ENCODE data around the gene OSBPL9. TPM values are rescaled to one million over a fixed set of nuclear protein-coding genes. Genes with fewer than 3 reads are reported as not detected.
A peak's percentile ranks its signal among the peaks of the same experiment; 100 is the strongest.

OSBPL9 gene
- total and polyA plus RNA-seq, 2 experiments from 2014 or later, result 32.2 to 37.0 TPM

GRCh38 chr1:51837243-51837642 lies 220.4 kb downstream of the OSBPL9 start:
- no peaks in the 10 kb centered on the region for H3K27me3 ChIP-seq (replicated peaks; ENCODE audit: insufficient read depth)
- no peak for DNase-seq
- peaks cover 54% of the 10 kb centered on the region for H3K36me3 ChIP-seq (ENCODE audit: low read depth)
- peaks cover 83% of the 10 kb centered on the region for H3K79me2 ChIP-seq (ENCODE audit: insufficient read depth)
- no peak overlapping the region for H3K9ac ChIP-seq
- TF ChIP-seq EZH2phosphoT487 (IDR thresholded peaks at IDR 0.05; ENCODE audit: insufficient read depth, low read depth), result no peak
- TF ChIP-seq EZH2 (IDR thresholded peaks at IDR 0.05; ENCODE audit: insufficient read depth, poor library complexity, severe bottlenecking), result no peak
- in situ Hi-C loops (cut with MboI), result no loop called here
- H3K4me2 ChIP-seq (ENCODE audit: unreplicated experiment), result no peak overlapping the region
- H4K20me1 ChIP-seq (ENCODE audit: insufficient read depth), result no peaks in the 10 kb centered on the region
- 0 out of 2 replicates have a peak, but pooled peaks cover 5% of the 10 kb centered on the region for H3F3A ChIP-seq (ENCODE audit: insufficient read depth)
- no peak overlapping the region for H2AFZ ChIP-seq
- H3K27ac ChIP-seq, result no peak overlapping the region
- H3K4me3 ChIP-seq, result no peak overlapping the region
- no peaks in the 10 kb centered on the region for H3K9me3 ChIP-seq (ENCODE audit: low read depth)
- no peaks in the 10 kb centered on the region for H3K4me1 ChIP-seq (ENCODE audit: insufficient read depth)
- H3K9me2 ChIP-seq (ENCODE audit: insufficient read depth), result no peaks in the 10 kb centered on the region
- 94 to 100% methylated on average over 1 of the region's 1 CpG for WGBS, 2 experiments (ENCODE audit: low coverage in 1 of 2, low lambda C conversion rate in 2 of 2, missing lambda C conversion rate in 2 of 2)

MicroRNAs within 50 kb of the gene (microRNA counts, 767-probe panel; counts per million panel counts)
- 447 counts per million, percentile 86 among the panel's probes with 10 or more counts for microRNA hsa-miR-761

Small RNAs within 50 kb of the gene (microRNA-seq; reads per million reads assigned to microRNA genes)
- not detected for gene MIR761 (ENCODE audit: borderline number of aligned reads)

Small RNAs within 50 kb of the gene (small RNA-seq; reads per million reads assigned to genes)
- gene AL050343.2 (ENCODE audit: low read depth, low replicate concordance) (not detected), gene RF00568 (ENCODE audit: low read depth, low replicate concordance) (not detected)

Other genes starting within 250 kb of the OSBPL9 start
- gene EPS15, start 97.8 kb upstream of the OSBPL9 start, total RNA-seq (2014; rRNA removed; shearing (Covaris generic)), result 41.1 and 41.6 TPM in 2 replicates
- 25.9 and 26.9 TPM in 2 replicates for gene EPS15, start 97.8 kb upstream of the OSBPL9 start, polyA plus RNA-seq (2016; fragmentation: Nextera tagmentation; extraction: Ambion mirVana)